WERI-Rb-1 (cell line): ENCODE results near the gene MAP1B.

Experiments used
- DNase-seq: peaks from one replicate; pipeline ENCODE4 v3.0.0-alpha.2; 2020
- H3K27ac ChIP-seq: fragments of 250-450 bp; sonication (Bioruptor Pico); 2 replicates; pipeline ENCODE4 v1.5.1; 2020; ENCODE audit warnings: mild to moderate bottlenecking, moderate library complexity
- H3K27me3 ChIP-seq: fragments of 250-450 bp; sonication (Bioruptor Pico); 2 replicates; pipeline ENCODE4 v1.5.1; 2021; ENCODE audit warnings: mild to moderate bottlenecking, low read depth, moderate library complexity; ENCODE audit not compliant: insufficient read depth, severe bottlenecking
- H3K36me3 ChIP-seq: fragments of 250-450 bp; sonication (Bioruptor Pico); 2 replicates; pipeline ENCODE4 v1.5.1; 2020; ENCODE audit warnings: mild to moderate bottlenecking, moderate library complexity
- H3K4me3 ChIP-seq: 2 replicates; pipeline ENCODE4 v1.5.1; 2011; ENCODE audit warnings: low read depth, mild to moderate bottlenecking, control low read depth, low read length
- H3K9me3 ChIP-seq: fragments of 250-450 bp; sonication (Bioruptor Pico); 2 replicates; pipeline ENCODE4 v1.5.1; 2021; ENCODE audit warnings: mild to moderate bottlenecking, moderate library complexity; ENCODE audit not compliant: severe bottlenecking
- CTCF ChIP-seq: IDR thresholded peaks from 2 replicates; pipeline ENCODE4 v1.5.1; 2011; ENCODE audit warnings: low read depth, mild to moderate bottlenecking, control low read depth, inconsistent platforms, low read length

MAP1B gene

GRCh38 chr5:72126796-72127195 is 19.5 kb downstream of the MAP1B start:
- H3K27me3 ChIP-seq, result no peaks in the 10 kb centered on the region
- H3K4me3 ChIP-seq, result no peak overlapping the region
- TF ChIP-seq CTCF, result no peak
- no peak for DNase-seq
- no peaks in the 10 kb centered on the region for H3K9me3 ChIP-seq
- peaks cover 84% of the 10 kb centered on the region for H3K36me3 ChIP-seq
- H3K27ac ChIP-seq, result no peak overlapping the region

- Histone ChIP-seq H3K36me3 (peaks cover 77% of the 10 kb centered on the region), H3K4me3 (no peak overlapping the region), H3K9me3 (no peaks in the 10 kb centered on the region), H3K27me3 (no peaks in the 10 kb centered on the region), H3K27ac (no peak overlapping the region)
- TF ChIP-seq CTCF, result no peak
- no peak for DNase-seq
Observed at GRCh38 chr5:72129725-72130124, 22.4 kb downstream of the MAP1B start.

- Histone ChIP-seq H3K9me3 (no peaks in the 10 kb centered on the region), H3K36me3 (peaks cover 77% of the 10 kb centered on the region), H3K27me3 (no peaks in the 10 kb centered on the region), H3K27ac (no peak overlapping the region), H3K4me3 (no peak overlapping the region)
- no peak for DNase-seq
- TF ChIP-seq CTCF, result no peak
Observed at GRCh38 chr5:72130351-72130761, 23.1 kb downstream of the MAP1B start.

- no peak for TF ChIP-seq CTCF
- H3K9me3 ChIP-seq, result no peaks in the 10 kb centered on the region
- H3K27me3 ChIP-seq, result no peaks in the 10 kb centered on the region
- DNase-seq, result no peak
- H3K27ac ChIP-seq, result 0 out of 2 replicates have a peak overlapping the region, but pooled peaks have one; percentile 17
- peaks cover 68% of the 10 kb centered on the region for H3K36me3 ChIP-seq
- H3K4me3 ChIP-seq, result no peak overlapping the region
Observed at GRCh38 chr5:72133212-72133990, 26.1 kb downstream of the MAP1B start.

GRCh38 chr5:72134226-72134899 is 27.1 kb downstream of the MAP1B start:
- Histone ChIP-seq H3K27ac (no peak overlapping the region), H3K27me3 (no peaks in the 10 kb centered on the region), H3K9me3 (no peaks in the 10 kb centered on the region), H3K4me3 (no peak overlapping the region), H3K36me3 (peaks cover 69% of the 10 kb centered on the region)
- DNase-seq, result peak; percentile 53
- no peak for TF ChIP-seq CTCF
